Measurements from ENCODE around the gene GRN. TPM values are rescaled to one million over a fixed set of nuclear protein-coding genes. Genes with fewer than 3 reads are reported as not detected.

GRN gene
- total and polyA plus RNA-seq, 9 of the 15 experiments (the other 6 are each of a cell fraction or from before 2014, with no cell fraction given): 5.4 to 75.3 (median 20.7) TPM

- TF ChIP-seq ZBTB49 (CRISPR knock-in tag; IDR thresholded peaks at IDR 0.05; ENCODE audit: borderline replicate concordance): no peak
- no peak for TF ChIP-seq TFAM (CRISPR knock-in tag; conservative IDR thresholded peaks at IDR 0.05)
- TF ChIP-seq MXD1 (CRISPR knock-in tag; IDR thresholded peaks at IDR 0.05; ENCODE audit: borderline replicate concordance, poor library complexity, severe bottlenecking): no peak
- no peak for TF ChIP-seq ZNF384 (IDR thresholded peaks at IDR 0.05; ENCODE audit: low read depth, low read length)
- no peak for TF ChIP-seq STAT6 (CRISPR knock-in tag; IDR thresholded peaks at IDR 0.05)
- no peak for TF ChIP-seq ZNF143 (CRISPR knock-in tag; IDR thresholded peaks at IDR 0.05)
- no peak for TF ChIP-seq GTF2B (IDR thresholded peaks at IDR 0.05; ENCODE audit: extremely low read depth, insufficient read length)
- TF ChIP-seq ZSCAN29 (IDR thresholded peaks at IDR 0.05): no peak
- no peak for TF ChIP-seq FOXM1 (IDR thresholded peaks at IDR 0.05; ENCODE audit: low read depth)
- TF ChIP-seq FOXM1 (CRISPR knock-in tag; IDR thresholded peaks at IDR 0.05; ENCODE audit: low read depth): no peak
Observed at GRCh38 chr17:44348988-44349364, 3.9 kb downstream of the GRN start (continued).

Data from K562 (cell line).